Measurements from ENCODE around the gene CLP1.

DNA sequence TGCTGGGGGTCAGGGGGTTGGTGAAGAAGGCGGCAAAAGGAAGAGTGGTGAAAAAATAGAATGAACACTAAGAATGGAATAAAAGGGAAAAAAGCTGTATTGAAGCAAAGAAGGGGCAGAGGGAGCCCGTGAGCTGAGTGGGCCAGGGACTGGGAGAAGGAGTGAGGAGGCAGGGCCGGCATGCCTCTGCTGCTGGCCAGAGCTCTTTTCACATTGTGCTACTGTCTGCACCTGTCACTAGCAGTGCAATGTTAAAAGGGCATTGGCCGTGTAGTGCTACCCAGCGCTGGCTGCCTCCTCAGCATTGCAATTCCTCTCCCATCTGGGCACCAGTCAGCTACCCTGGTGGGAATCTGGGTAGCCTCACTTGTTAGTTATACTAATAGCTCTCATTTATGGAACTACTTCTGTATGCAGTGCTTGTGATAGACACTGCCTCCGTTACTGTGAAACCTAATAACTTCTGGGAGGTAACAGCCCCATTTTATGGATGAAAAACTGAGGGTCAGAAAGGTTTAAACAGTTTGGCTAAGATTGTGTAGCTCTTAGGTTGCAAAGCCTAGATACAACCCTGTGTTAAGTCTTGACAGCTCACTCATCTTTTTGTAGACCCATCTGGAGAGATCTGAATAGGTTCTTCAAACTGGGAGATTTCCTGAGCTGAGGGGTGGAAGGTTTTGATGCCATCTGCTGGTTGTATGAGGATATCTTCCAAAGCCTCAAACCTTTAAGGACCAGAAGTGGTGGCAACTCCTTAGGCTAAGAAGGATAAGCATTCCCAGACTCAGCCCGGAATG lies 16.4 kb upstream of the CLP1 start:
- TF ChIP-seq, protein P1, sequence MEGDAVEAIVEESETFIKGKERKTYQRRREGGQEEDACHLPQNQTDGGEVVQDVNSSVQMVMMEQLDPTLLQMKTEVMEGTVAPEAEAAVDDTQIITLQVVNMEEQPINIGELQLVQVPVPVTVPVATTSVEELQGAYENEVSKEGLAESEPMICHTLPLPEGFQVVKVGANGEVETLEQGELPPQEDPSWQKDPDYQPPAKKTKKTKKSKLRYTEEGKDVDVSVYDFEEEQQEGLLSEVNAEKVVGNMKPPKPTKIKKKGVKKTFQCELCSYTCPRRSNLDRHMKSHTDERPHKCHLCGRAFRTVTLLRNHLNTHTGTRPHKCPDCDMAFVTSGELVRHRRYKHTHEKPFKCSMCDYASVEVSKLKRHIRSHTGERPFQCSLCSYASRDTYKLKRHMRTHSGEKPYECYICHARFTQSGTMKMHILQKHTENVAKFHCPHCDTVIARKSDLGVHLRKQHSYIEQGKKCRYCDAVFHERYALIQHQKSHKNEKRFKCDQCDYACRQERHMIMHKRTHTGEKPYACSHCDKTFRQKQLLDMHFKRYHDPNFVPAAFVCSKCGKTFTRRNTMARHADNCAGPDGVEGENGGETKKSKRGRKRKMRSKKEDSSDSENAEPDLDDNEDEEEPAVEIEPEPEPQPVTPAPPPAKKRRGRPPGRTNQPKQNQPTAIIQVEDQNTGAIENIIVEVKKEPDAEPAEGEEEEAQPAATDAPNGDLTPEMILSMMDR (IDR thresholded peaks at IDR 0.05), result peak in 2 of 3 experiments; percentile 35 to 36
- no peak for TF ChIP-seq POLR2A (IDR thresholded peaks at IDR 0.05)

All from testis (tissue), 2 donors.